ENCODE measurements around the gene SPAG17.

SPAG17 gene

GRCh38 chr1:118043624-118044023 is 141.4 kb downstream of the SPAG17 start:
- no peak overlapping the region for H3K27ac ChIP-seq
- H3K27me3 ChIP-seq: no peaks in the 10 kb centered on the region
- H4K20me1 ChIP-seq: no peaks in the 10 kb centered on the region
- H3K36me3 ChIP-seq: no peaks in the 10 kb centered on the region
- no peaks in the 10 kb centered on the region for H3K9me3 ChIP-seq
- H3K4me3 ChIP-seq: no peak overlapping the region
- no peaks in the 10 kb centered on the region for H3K4me1 ChIP-seq
- no peak overlapping the region for H3K4me2 ChIP-seq
- TF ChIP-seq Cebpa-rat (IDR thresholded peaks at IDR 0.05): no peak
- H3K9ac ChIP-seq: no peak overlapping the region

DNA sequence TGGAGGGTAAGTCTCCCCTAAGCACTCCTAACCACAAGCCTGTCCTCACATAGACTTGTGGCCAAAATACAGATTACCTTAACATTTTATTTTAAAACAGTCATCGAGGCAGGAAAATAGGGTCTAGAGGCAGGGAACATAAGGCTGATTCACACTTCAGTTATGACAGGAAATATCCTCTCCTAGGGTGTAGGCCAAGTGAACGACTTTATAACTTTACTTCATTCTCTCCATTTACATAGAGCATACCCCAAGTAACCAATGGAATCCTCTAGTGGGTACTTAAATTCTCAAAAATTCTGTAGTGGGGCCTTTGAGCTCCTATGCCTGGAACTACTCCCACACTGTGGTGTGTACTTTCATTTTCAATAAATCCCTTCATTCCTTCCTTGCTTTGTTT is 142.5 kb downstream of the SPAG17 start:
- Histone ChIP-seq H3K27ac (no peak overlapping the region), H4K20me1 (no peaks in the 10 kb centered on the region), H3K9ac (no peak overlapping the region), H3K4me2 (no peak overlapping the region), H3K27me3 (no peaks in the 10 kb centered on the region), H3K4me1 (no peaks in the 10 kb centered on the region), H3K4me3 (no peak overlapping the region), H3K9me3 (no peaks in the 10 kb centered on the region), H3K36me3 (no peaks in the 10 kb centered on the region)
- no peak for TF ChIP-seq Cebpa-rat (IDR thresholded peaks at IDR 0.05)

- H3K9me3 ChIP-seq: no peaks in the 10 kb centered on the region
- H3K4me2 ChIP-seq: no peak overlapping the region
- no peak for TF ChIP-seq Cebpa-rat (IDR thresholded peaks at IDR 0.05)
- no peaks in the 10 kb centered on the region for H4K20me1 ChIP-seq
- H3K27me3 ChIP-seq: no peaks in the 10 kb centered on the region
- no peak overlapping the region for H3K27ac ChIP-seq
- H3K9ac ChIP-seq: no peak overlapping the region
- no peaks in the 10 kb centered on the region for H3K4me1 ChIP-seq
- no peak overlapping the region for H3K4me3 ChIP-seq
- H3K36me3 ChIP-seq: no peaks in the 10 kb centered on the region
Observed at GRCh38 chr1:118039170-118039569, 145.9 kb downstream of the SPAG17 start.

- Histone ChIP-seq H3K9me3 (no peaks in the 10 kb centered on the region), H4K20me1 (no peaks in the 10 kb centered on the region), H3K27ac (no peak overlapping the region), H3K9ac (no peak overlapping the region), H3K4me1 (no peaks in the 10 kb centered on the region), H3K4me2 (no peak overlapping the region), H3K27me3 (no peaks in the 10 kb centered on the region), H3K36me3 (no peaks in the 10 kb centered on the region), H3K4me3 (no peak overlapping the region)
- TF ChIP-seq Cebpa-rat (IDR thresholded peaks at IDR 0.05): no peak
Observed at GRCh38 chr1:118032883-118033282, 152.1 kb downstream of the SPAG17 start.

- Histone ChIP-seq H3K4me2 (no peak overlapping the region), H3K27ac (no peak overlapping the region), H3K9me3 (no peaks in the 10 kb centered on the region), H3K36me3 (no peaks in the 10 kb centered on the region), H3K27me3 (no peaks in the 10 kb centered on the region), H3K4me1 (peaks cover 20% of the 10 kb centered on the region), H3K9ac (no peak overlapping the region), H4K20me1 (no peaks in the 10 kb centered on the region), H3K4me3 (no peak overlapping the region)
- no peak for TF ChIP-seq Cebpa-rat (IDR thresholded peaks at IDR 0.05)
Observed at GRCh38 chr1:118028267-118028666, 156.8 kb downstream of the SPAG17 start.

DNA sequence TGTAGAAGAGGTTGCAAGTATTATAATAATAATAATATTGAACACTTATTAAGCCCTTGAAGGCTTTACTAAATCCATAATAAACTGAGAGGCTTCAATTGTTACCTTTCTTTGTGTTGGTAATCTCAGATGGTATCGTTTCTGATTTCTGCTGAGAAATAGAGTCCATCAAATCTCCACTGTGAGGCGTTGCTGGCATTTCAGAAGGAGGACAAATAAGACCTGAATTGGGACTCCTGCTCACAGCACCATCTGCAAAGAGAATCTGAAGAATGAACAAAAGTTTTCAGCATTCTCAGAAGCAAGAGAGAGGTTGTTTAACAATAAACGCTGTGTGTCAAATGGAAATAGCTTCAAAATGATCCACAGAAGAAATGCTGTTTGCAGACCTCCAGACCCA is 161.8 kb downstream of the SPAG17 start:
- Histone ChIP-seq H4K20me1 (no peaks in the 10 kb centered on the region), H3K27me3 (no peaks in the 10 kb centered on the region), H3K27ac (no peak overlapping the region), H3K9ac (no peak overlapping the region), H3K4me3 (no peak overlapping the region), H3K9me3 (no peaks in the 10 kb centered on the region), H3K4me2 (no peak overlapping the region), H3K4me1 (peaks cover 20% of the 10 kb centered on the region), H3K36me3 (no peaks in the 10 kb centered on the region)
- TF ChIP-seq Cebpa-rat (IDR thresholded peaks at IDR 0.05): no peak

- Histone ChIP-seq H4K20me1 (no peaks in the 10 kb centered on the region), H3K27me3 (no peaks in the 10 kb centered on the region), H3K4me3 (no peak overlapping the region), H3K4me2 (no peak overlapping the region), H3K9ac (no peak overlapping the region), H3K36me3 (no peaks in the 10 kb centered on the region), H3K27ac (no peak overlapping the region), H3K4me1 (peaks cover 20% of the 10 kb centered on the region), H3K9me3 (no peaks in the 10 kb centered on the region)
- TF ChIP-seq Cebpa-rat (IDR thresholded peaks at IDR 0.05): no peak
Observed at GRCh38 chr1:118021668-118022067, 163.4 kb downstream of the SPAG17 start.

DNA sequence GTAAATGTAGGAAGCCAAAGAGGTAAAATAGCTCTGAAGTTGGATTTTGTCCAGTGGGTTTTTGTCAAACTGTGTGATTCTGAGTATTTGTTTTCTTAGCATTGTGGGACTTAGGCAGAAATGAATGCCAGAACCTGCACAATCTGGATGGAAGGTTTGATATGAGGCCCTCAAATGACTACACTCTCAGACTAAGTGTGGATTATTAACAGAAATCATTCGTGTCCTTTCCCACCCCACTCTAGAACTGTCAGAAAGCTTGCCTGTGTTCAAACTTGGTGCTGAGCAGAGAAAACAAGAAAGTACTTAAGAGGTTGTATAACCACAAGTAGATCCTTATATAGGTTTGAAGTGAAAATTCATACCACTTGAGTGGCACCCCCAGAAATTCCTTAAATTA is 167.0 kb downstream of the SPAG17 start:
- H3K27ac ChIP-seq: no peak overlapping the region
- no peak for TF ChIP-seq Cebpa-rat (IDR thresholded peaks at IDR 0.05)
- no peak overlapping the region for H3K4me3 ChIP-seq
- H3K36me3 ChIP-seq: no peaks in the 10 kb centered on the region
- no peak overlapping the region for H3K4me2 ChIP-seq
- no peaks in the 10 kb centered on the region for H4K20me1 ChIP-seq
- H3K9me3 ChIP-seq: no peaks in the 10 kb centered on the region
- no peaks in the 10 kb centered on the region for H3K27me3 ChIP-seq
- 0 out of 2 replicates have a peak, but pooled peaks cover 8% of the 10 kb centered on the region for H3K4me1 ChIP-seq
- H3K9ac ChIP-seq: no peak overlapping the region

DNA sequence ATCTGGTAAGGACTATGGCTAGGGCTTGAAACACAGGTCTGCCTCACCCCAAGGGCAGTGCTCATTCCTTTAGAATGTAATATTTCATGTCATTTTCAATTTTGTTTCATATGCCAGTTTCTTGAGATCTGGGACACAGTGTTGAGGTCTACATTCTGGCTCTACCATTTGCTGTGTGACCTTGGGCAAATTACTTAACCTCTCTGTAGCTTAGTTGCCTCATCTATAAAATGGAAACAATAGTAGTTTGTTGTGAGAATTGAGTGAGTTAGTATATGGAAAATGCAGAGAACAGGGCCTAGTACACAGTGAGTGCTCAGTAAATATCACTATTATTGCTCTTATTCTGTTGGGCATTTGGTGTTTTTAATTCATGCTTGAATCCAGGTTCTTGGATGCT is 171.1 kb downstream of the SPAG17 start:
- Histone ChIP-seq H3K4me3 (no peak overlapping the region), H3K4me2 (no peak overlapping the region), H3K4me1 (0 out of 2 replicates have a peak, but pooled peaks cover 8% of the 10 kb centered on the region), H3K9ac (no peak overlapping the region), H3K9me3 (no peaks in the 10 kb centered on the region), H4K20me1 (no peaks in the 10 kb centered on the region), H3K27me3 (no peaks in the 10 kb centered on the region), H3K27ac (no peak overlapping the region), H3K36me3 (no peaks in the 10 kb centered on the region)
- no peak for TF ChIP-seq Cebpa-rat (IDR thresholded peaks at IDR 0.05)

DNA sequence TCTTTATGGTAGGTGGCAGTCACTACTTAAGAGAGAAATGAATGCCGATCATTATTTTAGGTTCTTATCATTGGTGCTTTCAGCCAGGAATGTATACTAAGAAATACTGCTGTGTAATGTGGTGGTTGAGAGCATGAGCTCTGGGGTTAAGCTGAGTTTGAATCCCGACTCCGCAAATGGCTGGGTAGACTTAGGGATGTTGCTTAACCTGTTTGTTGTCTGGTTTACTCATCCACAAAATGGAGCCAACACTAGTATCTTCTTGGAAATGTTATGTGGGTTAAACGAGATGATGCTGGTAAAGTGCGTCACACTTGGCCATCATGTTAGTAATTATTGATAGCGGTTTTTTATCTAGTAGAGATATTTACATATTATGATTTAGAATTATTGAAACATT is 171.7 kb downstream of the SPAG17 start:
- H3K27me3 ChIP-seq: no peaks in the 10 kb centered on the region
- H3K36me3 ChIP-seq: no peaks in the 10 kb centered on the region
- H3K4me3 ChIP-seq: no peak overlapping the region
- H3K9me3 ChIP-seq: no peaks in the 10 kb centered on the region
- H3K9ac ChIP-seq: no peak overlapping the region
- 0 out of 2 replicates have a peak, but pooled peaks cover 8% of the 10 kb centered on the region for H3K4me1 ChIP-seq
- H4K20me1 ChIP-seq: no peaks in the 10 kb centered on the region
- H3K4me2 ChIP-seq: no peak overlapping the region
- TF ChIP-seq Cebpa-rat (IDR thresholded peaks at IDR 0.05): no peak
- no peak overlapping the region for H3K27ac ChIP-seq

GRCh38 chr1:118012515-118013124 is 172.4 kb downstream of the SPAG17 start:
- TF ChIP-seq Cebpa-rat (IDR thresholded peaks at IDR 0.05): no peak
- Histone ChIP-seq H3K4me3 (no peak overlapping the region), H3K4me1 (0 out of 2 replicates have a peak, but pooled peaks cover 8% of the 10 kb centered on the region), H3K27me3 (no peaks in the 10 kb centered on the region), H3K36me3 (no peaks in the 10 kb centered on the region), H3K4me2 (no peak overlapping the region), H3K27ac (no peak overlapping the region), H3K9me3 (no peaks in the 10 kb centered on the region), H4K20me1 (no peaks in the 10 kb centered on the region), H3K9ac (no peak overlapping the region)
